Stimulated activated naive CD4-positive, alpha-beta T cell treated with Interleukin-2 at 50 U/mL for 16 hours (primary cell): ENCODE data around the gene NFE2L2.
A peak's percentile ranks its signal among the peaks of the same experiment; 100 is the strongest.
"Not testable (repeated sequence)": the region's sequence is repeated elsewhere in the genome, so short reads cannot be mapped to it uniquely, and the experiment has no call there.

Experiments used
- DNase-seq: peaks from one replicate; lab custom pipeline; 2025; lab: John Stamatoyannopoulos, UW

The NFE2L2 gene

GRCh38 chr2:177237932-177238331 is 26.6 kb downstream of the NFE2L2 start:
- no peak for DNase-seq

- no peak for DNase-seq
These were observed 28.6 kb downstream of the NFE2L2 start for GRCh38 chr2:177235855-177236437.

GRCh38 chr2:177234267-177234666 is 30.3 kb downstream of the NFE2L2 start:
- no peak for DNase-seq

- DNase-seq: no peak
These were observed 32.3 kb downstream of the NFE2L2 start for GRCh38 chr2:177232098-177232704.

- no peak for DNase-seq
These were observed 33.3 kb downstream of the NFE2L2 start for GRCh38 chr2:177231270-177231669.

- DNase-seq: no peak
These were observed 34.9 kb downstream of the NFE2L2 start for GRCh38 chr2:177229442-177230242.

- no peak for DNase-seq
These were observed 38.6 kb downstream of the NFE2L2 start for GRCh38 chr2:177225965-177226360.

- not testable (repeated sequence) for DNase-seq
These were observed 41.1 kb downstream of the NFE2L2 start for GRCh38 chr2:177223436-177223835.

GRCh38 chr2:177221970-177222369 is 42.6 kb downstream of the NFE2L2 start:
- DNase-seq: no peak

GRCh38 chr2:177221534-177221933 is 43.0 kb downstream of the NFE2L2 start:
- DNase-seq: no peak

GRCh38 chr2:177219787-177220186 is 44.7 kb downstream of the NFE2L2 start:
- DNase-seq: not testable (repeated sequence)

GRCh38 chr2:177217247-177217843 is 47.2 kb downstream of the NFE2L2 start:
- DNase-seq: no peak

- peak; percentile 94 for DNase-seq
These were observed 51.4 kb downstream of the NFE2L2 start for GRCh38 chr2:177212891-177213856.

GRCh38 chr2:177212106-177212890 is 52.2 kb downstream of the NFE2L2 start, which contains the start of gene HNRNPA3:
Gene HNRNPA3 (plus strand): TSS chr2:177212794. CDS start chr2:177212800, 6 bp downstream.
- peak; percentile 99 for DNase-seq

GRCh38 chr2:177211576-177212105 is 52.9 kb downstream of the NFE2L2 start:
- DNase-seq: no peak

GRCh38 chr2:177211169-177211568 is 53.4 kb downstream of the NFE2L2 start:
- no peak for DNase-seq

GRCh38 chr2:177207101-177207500 is 57.4 kb downstream of the NFE2L2 start:
- no peak for DNase-seq

GRCh38 chr2:177204417-177204816 is 60.1 kb downstream of the NFE2L2 start:
- no peak for DNase-seq

GRCh38 chr2:177201919-177202346 is 62.6 kb downstream of the NFE2L2 start:
- no peak for DNase-seq

- not testable (repeated sequence) for DNase-seq
These were observed 64.1 kb downstream of the NFE2L2 start for GRCh38 chr2:177200419-177200818.
